ENCODE data around the gene TNFSF11. TPM values are rescaled to one million over a fixed set of nuclear protein-coding genes. Genes with fewer than 3 reads are reported as not detected.

TNFSF11 gene
- total and polyA plus RNA-seq, 2 donors (not counting 1 experiment from before 2014, with no cell fraction given): not detected

GRCh38 chr13:42577538-42577937 is 3.6 kb downstream of the TNFSF11 start:
- CTCF ChIA-PET: no interaction called here
- no peak overlapping the region for H3K4me2 ChIP-seq (replicated peaks; ENCODE audit: low read depth, low read length, poor library complexity, severe bottlenecking)

GRCh38 chr13:42580644-42581043 is 6.7 kb downstream of the TNFSF11 start:
- Mint-ChIP-seq H3K9me3 (ENCODE audit: insufficient read depth) (no peaks in the 10 kb centered on the region), H3K4me3 (no peak overlapping the region), H3K27me3 (peaks cover 23% of the 10 kb centered on the region), H3K27ac (no peak overlapping the region), H3K4me1 (peaks cover 5% of the 10 kb centered on the region)
- H3K4me2 ChIP-seq (replicated peaks; ENCODE audit: low read depth, low read length, poor library complexity, severe bottlenecking): no peak overlapping the region
- no peaks in the 10 kb centered on the region for H3K79me2 ChIP-seq (ENCODE audit: control insufficient read depth, insufficient read depth, low read length)
- H3K27ac ChIP-seq (ENCODE audit: low read length in 2 of 2): no peak overlapping the region
- CTCF ChIA-PET: interaction anchor here (0.6 to 1.7 kb wide), 2 partner anchors 14 to 453 kb away, joined by 3 to 6 read pairs; no protein-coding TSS in a partner anchor
- POLR2A ChIA-PET: no interaction called here
- intact Hi-C loops (cut with micrococcal nuclease): no loop called here
- no peak overlapping the region for H3K4me3 ChIP-seq (ENCODE audit: control extremely low read depth in 1 of 5, extremely low read depth in 1 of 5, insufficient read depth in 1 of 5, low read depth in 2 of 5, low read length in 4 of 5)
- no peak overlapping the region for H2AFZ ChIP-seq (ENCODE audit: insufficient read depth, low read depth, low read length, poor library complexity, severe bottlenecking)
- H3K27me3 ChIP-seq (replicated peaks in 1 of 4; ENCODE audit: control extremely low read depth in 1 of 4, control insufficient read depth in 3 of 4, insufficient read depth in 4 of 4, low read length in 3 of 4): peaks cover 0 to 7% (median 5%) of the 10 kb centered on the region in 4 experiments
- H3K4me1 ChIP-seq (ENCODE audit: control insufficient read depth in 2 of 2, insufficient read depth in 2 of 2, low read length in 2 of 2): peaks cover 0 to 3% of the 10 kb centered on the region in 2 donors
- WGBS (ENCODE audit: insufficient coverage): 100% methylated on average over 1 of the region's 6 CpGs
- no peaks in the 10 kb centered on the region for H3K36me3 ChIP-seq (replicated peaks in 1 of 2; ENCODE audit: control extremely low read depth in 1 of 2, control insufficient read depth in 1 of 2, extremely low read depth in 1 of 2, insufficient read depth in 2 of 2, low read length in 1 of 2)
- DNase-seq (no peak), ATAC-seq (ENCODE audit: low read depth) (no peak)
- no peaks in the 10 kb centered on the region for H3K9me3 ChIP-seq (ENCODE audit: control extremely low read depth in 1 of 3, control insufficient read depth in 2 of 3, insufficient read depth in 1 of 3, low read length in 2 of 3)
- no peak overlapping the region for H3K9ac ChIP-seq (ENCODE audit: low read length)
- no peaks in the 10 kb centered on the region for H4K20me1 ChIP-seq (ENCODE audit: control insufficient read depth, insufficient read depth, low read length, poor library complexity, severe bottlenecking)
- TF ChIP-seq EZH2 (IDR thresholded peaks at IDR 0.05; ENCODE audit: borderline replicate concordance, insufficient read depth, low read depth, low read length, poor library complexity, severe bottlenecking): no peak
- TF ChIP-seq CTCF (IDR thresholded peaks at IDR 0.05): no peak

More at GRCh38 chr13:42577538-42577937, 3.6 kb downstream of the TNFSF11 start:
- no peak for DNase-seq
- H3K36me3 ChIP-seq (replicated peaks in 1 of 2; ENCODE audit: control extremely low read depth in 1 of 2, control insufficient read depth in 1 of 2, extremely low read depth in 1 of 2, insufficient read depth in 2 of 2, low read length in 1 of 2): no peaks in the 10 kb centered on the region
- Mint-ChIP-seq H3K9me3 (ENCODE audit: insufficient read depth) (no peaks in the 10 kb centered on the region), H3K27me3 (peaks cover 30% of the 10 kb centered on the region), H3K27ac (no peak overlapping the region), H3K4me3 (no peak overlapping the region), H3K4me1 (peaks cover 21% of the 10 kb centered on the region)
- no peak overlapping the region for H3K27ac ChIP-seq (ENCODE audit: low read length in 2 of 2)
- H3K9ac ChIP-seq (ENCODE audit: low read length): no peak overlapping the region
- POLR2A ChIA-PET: no interaction called here
- no peaks in the 10 kb centered on the region for H3K9me3 ChIP-seq (ENCODE audit: control extremely low read depth in 1 of 3, control insufficient read depth in 2 of 3, insufficient read depth in 1 of 3, low read length in 2 of 3)
- H3K27me3 ChIP-seq (replicated peaks in 1 of 4; ENCODE audit: control extremely low read depth in 1 of 4, control insufficient read depth in 3 of 4, insufficient read depth in 4 of 4, low read length in 3 of 4): peaks cover 0 to 9% (median 6%) of the 10 kb centered on the region in 4 experiments
- peaks cover 15% of the 10 kb centered on the region in 2 donors for H3K4me1 ChIP-seq (ENCODE audit: control insufficient read depth in 2 of 2, insufficient read depth in 2 of 2, low read length in 2 of 2)
- H4K20me1 ChIP-seq (ENCODE audit: control insufficient read depth, insufficient read depth, low read length, poor library complexity, severe bottlenecking): no peaks in the 10 kb centered on the region
- WGBS (ENCODE audit: insufficient coverage): no CpG with 5 or more reads among the region's 4 CpGs
- ATAC-seq (ENCODE audit: low read depth): no peak
- no peaks in the 10 kb centered on the region for H3K79me2 ChIP-seq (ENCODE audit: control insufficient read depth, insufficient read depth, low read length)
- no peak overlapping the region for H3K4me3 ChIP-seq (ENCODE audit: control extremely low read depth in 1 of 5, extremely low read depth in 1 of 5, insufficient read depth in 1 of 5, low read depth in 2 of 5, low read length in 4 of 5)
- intact Hi-C loops (cut with micrococcal nuclease): no loop called here
- no peak overlapping the region for H2AFZ ChIP-seq (ENCODE audit: insufficient read depth, low read depth, low read length, poor library complexity, severe bottlenecking)
- TF ChIP-seq CTCF (IDR thresholded peaks at IDR 0.05): no peak
- no peak for TF ChIP-seq EZH2 (IDR thresholded peaks at IDR 0.05; ENCODE audit: borderline replicate concordance, insufficient read depth, low read depth, low read length, poor library complexity, severe bottlenecking)
